Liver (tissue), 9 donors: ENCODE measurements around the gene NEMF. TPM values are rescaled to one million over a fixed set of nuclear protein-coding genes. Genes with fewer than 3 reads are reported as not detected.

ENCODE experiments used
- DNase-seq: peaks from one replicate; pipeline ENCODE4 v3.0.0-alpha.2; 2017; ENCODE audit warnings: low spot score
- H3K27ac ChIP-seq, 2 donors: one replicate each; pipeline ENCODE4 v1.7.0; 2013; ENCODE audit warnings: inconsistent platforms in 2 of 2, low read length in 2 of 2, control low read depth in 1 of 2, low read depth in 1 of 2, mild to moderate bottlenecking in 1 of 2
- H3K27me3 ChIP-seq, 4 donors: one replicate each; pipeline versions ENCODE4 v1.6.1 to v1.7.0; 2013; ENCODE audit warnings: low read length in 3 of 4, inconsistent platforms in 1 of 4, mild to moderate bottlenecking in 1 of 4, moderate library complexity in 1 of 4; ENCODE audit not compliant: control insufficient read depth in 4 of 4, insufficient read depth in 4 of 4
- H3K36me3 ChIP-seq, 4 donors: one replicate each; pipeline versions ENCODE4 v1.6.1 to v1.7.0; 2013; ENCODE audit warnings: low read length in 3 of 4, mild to moderate bottlenecking in 3 of 4, low read depth in 1 of 4, moderate library complexity in 1 of 4; ENCODE audit not compliant: control insufficient read depth in 4 of 4, insufficient read depth in 3 of 4
- H3K4me1 ChIP-seq, 4 donors: one replicate each; pipeline versions ENCODE4 v1.6.1 to v1.7.0; 2013; ENCODE audit warnings: low read length in 3 of 4, mild to moderate bottlenecking in 3 of 4, moderate library complexity in 1 of 4; ENCODE audit not compliant: control insufficient read depth in 4 of 4, insufficient read depth in 4 of 4
- H3K4me3 ChIP-seq, 3 donors: one replicate each; pipeline versions ENCODE4 v1.6.1 to v1.7.0; 2013; ENCODE audit warnings: low read length in 3 of 3, control low read depth in 1 of 3, low read depth in 1 of 3, mild to moderate bottlenecking in 1 of 3
- H3K9ac ChIP-seq, 2 donors: one replicate each; pipeline ENCODE4 v1.7.0; 2013; ENCODE audit warnings: low read length in 2 of 2, mild to moderate bottlenecking in 2 of 2, moderate library complexity in 2 of 2, control low read depth in 1 of 2, low read depth in 1 of 2
- H3K9me3 ChIP-seq, 4 donors: one replicate each; pipeline versions ENCODE4 v1.6.1 to v1.7.0; 2013; ENCODE audit warnings: low read length in 3 of 4; ENCODE audit not compliant: control insufficient read depth in 4 of 4
- EGR1 ChIP-seq, 2 donors: IDR thresholded peaks; 2 replicates each; pipeline ENCODE4 v1.6.1; 2016 to 2018; ENCODE audit warnings: antibody characterized with exemption in 2 of 2, low read depth in 2 of 2
- FOXA1 ChIP-seq: IDR thresholded peaks from 2 replicates; pipeline ENCODE4 v1.6.1; 2016; ENCODE audit warnings: antibody characterized with exemption
- GABPA ChIP-seq, 2 donors: IDR thresholded peaks in 1 of 2; conservative IDR thresholded peaks in 1 of 2; 2 replicates each; pipeline ENCODE4 v1.6.1; 2016; ENCODE audit warnings: antibody characterized with exemption in 2 of 2, mild to moderate bottlenecking in 1 of 2, moderate library complexity in 1 of 2
- HNF4A ChIP-seq, 2 donors: conservative IDR thresholded peaks; 2 replicates each; pipeline ENCODE4 v1.6.1; 2016; ENCODE audit warnings: antibody characterized with exemption in 2 of 2, mild to moderate bottlenecking in 2 of 2
- HNF4G ChIP-seq: IDR thresholded peaks from 2 replicates; pipeline ENCODE4 v1.6.1; 2016; ENCODE audit warnings: antibody characterized with exemption
- JUND ChIP-seq, 2 donors: IDR thresholded peaks; 2 replicates each; pipeline ENCODE4 v1.6.1; 2016; ENCODE audit warnings: antibody characterized with exemption in 2 of 2
- NR2F2 ChIP-seq: IDR thresholded peaks from 2 replicates; pipeline ENCODE4 v1.6.1; 2016; ENCODE audit warnings: antibody characterized with exemption
- RAD21 ChIP-seq, 2 donors: IDR thresholded peaks; 2 replicates each; pipeline ENCODE4 v1.6.1; 2016; ENCODE audit warnings: antibody characterized with exemption in 2 of 2, mild to moderate bottlenecking in 2 of 2
- RXRA ChIP-seq, 2 donors: IDR thresholded peaks; 2 replicates each; pipeline ENCODE4 v1.6.1; 2017 to 2018; ENCODE audit warnings: antibody characterized with exemption in 2 of 2, mild to moderate bottlenecking in 1 of 2
- SP1 ChIP-seq: IDR thresholded peaks from 2 replicates; pipeline ENCODE4 v1.6.1; 2018; ENCODE audit warnings: antibody characterized with exemption, mild to moderate bottlenecking
- TAF1 ChIP-seq: conservative IDR thresholded peaks from 2 replicates; pipeline ENCODE4 v1.6.1; 2016; ENCODE audit warnings: antibody characterized with exemption, mild to moderate bottlenecking
- YY1 ChIP-seq: IDR thresholded peaks from 2 replicates; pipeline ENCODE4 v1.6.1; 2016; ENCODE audit warnings: antibody characterized with exemption, mild to moderate bottlenecking
- WGBS: extraction: QIAGEN DNeasy Blood & Tissue Kit; methylation state at CpG from one replicate; pipeline ENCODE4 v1.1.7; 2013; 5-methylcytosine and 5-hydroxymethylcytosine counted together
- polyA plus RNA-seq, 2 donors: library from polyadenylated mRNA; stranded (reverse) in 1 of 2; unstranded in 1 of 2; fragments of 200-250 nt in 1 of 2; fragments of >200 nt in 1 of 2; fragmentation: Nextera tagmentation in 1 of 2; extraction: Ambion mirVana in 1 of 2; gene quantifications; one replicate each; pipeline versions ENCODE4 v1.2.1 to v1.2.3, GENCODE V29; 2013 to 2015
- total RNA-seq, 2 donors: library from RNA; depleted of rRNA; stranded (reverse); fragments of >200 nt; gene quantifications; one replicate each; pipeline ENCODE4 v1.2.3, GENCODE V29; 2014
- TF ChIP-seq, protein P1 (sequence below): IDR thresholded peaks from 2 replicates; pipeline ENCODE4 v1.6.1; 2016; ENCODE audit warnings: antibody characterized with exemption
- TF ChIP-seq, protein P2 (sequence below): IDR thresholded peaks from 2 replicates; pipeline ENCODE4 v1.6.1; 2016; ENCODE audit warnings: antibody characterized with exemption
- TF ChIP-seq, protein P3 (sequence below): IDR thresholded peaks from 2 replicates; pipeline ENCODE4 v1.6.1; 2016; ENCODE audit warnings: antibody characterized with exemption
- TF ChIP-seq, protein P4 (sequence below): fragments of 150-350 bp; IDR thresholded peaks from 2 replicates; pipeline ENCODE4 v1.5.1; 2017; ENCODE audit warnings: improper control_type of control experiment, low read depth, low read length; ENCODE audit not compliant: missing input control
- donor health status: healthy.
- donor health status: healthy.
- donor health status: healthy.
- donor health status: healthy.
- donor health status: healthy.

Gene NEMF
- total and polyA plus RNA-seq, 4 donors, result 7.9 to 37.2 (median 31.1) TPM

DNA sequence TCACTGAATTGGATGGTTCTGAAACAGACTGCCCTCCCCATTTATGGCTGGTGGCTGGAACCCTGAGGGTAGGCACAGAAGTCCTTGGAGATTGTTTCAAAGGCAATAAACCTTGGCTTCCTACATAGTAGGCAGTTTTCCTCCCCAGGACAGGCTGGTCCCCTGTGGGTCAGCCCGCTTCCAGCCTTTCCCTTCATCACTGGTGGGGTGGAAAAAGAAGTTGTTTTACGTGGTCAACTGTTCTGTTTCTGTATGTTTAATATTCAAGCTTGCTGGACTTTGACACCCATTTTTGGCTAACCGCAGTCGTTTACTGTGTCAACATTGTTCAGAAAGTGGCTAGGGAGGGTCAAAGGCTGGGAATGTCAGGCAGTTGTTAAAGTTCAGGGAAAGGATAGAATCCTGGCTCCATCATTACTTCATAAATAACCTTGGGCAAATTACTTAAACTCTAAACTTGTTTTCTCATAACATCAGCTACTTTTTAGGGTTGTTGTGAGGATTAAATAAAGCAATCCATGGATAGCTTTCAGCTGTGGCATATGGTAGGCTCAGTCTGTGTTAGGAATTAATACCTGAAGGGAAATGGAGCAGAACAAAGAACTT, 82.3 kb downstream of the NEMF start (continued):
- TF ChIP-seq, protein P1, sequence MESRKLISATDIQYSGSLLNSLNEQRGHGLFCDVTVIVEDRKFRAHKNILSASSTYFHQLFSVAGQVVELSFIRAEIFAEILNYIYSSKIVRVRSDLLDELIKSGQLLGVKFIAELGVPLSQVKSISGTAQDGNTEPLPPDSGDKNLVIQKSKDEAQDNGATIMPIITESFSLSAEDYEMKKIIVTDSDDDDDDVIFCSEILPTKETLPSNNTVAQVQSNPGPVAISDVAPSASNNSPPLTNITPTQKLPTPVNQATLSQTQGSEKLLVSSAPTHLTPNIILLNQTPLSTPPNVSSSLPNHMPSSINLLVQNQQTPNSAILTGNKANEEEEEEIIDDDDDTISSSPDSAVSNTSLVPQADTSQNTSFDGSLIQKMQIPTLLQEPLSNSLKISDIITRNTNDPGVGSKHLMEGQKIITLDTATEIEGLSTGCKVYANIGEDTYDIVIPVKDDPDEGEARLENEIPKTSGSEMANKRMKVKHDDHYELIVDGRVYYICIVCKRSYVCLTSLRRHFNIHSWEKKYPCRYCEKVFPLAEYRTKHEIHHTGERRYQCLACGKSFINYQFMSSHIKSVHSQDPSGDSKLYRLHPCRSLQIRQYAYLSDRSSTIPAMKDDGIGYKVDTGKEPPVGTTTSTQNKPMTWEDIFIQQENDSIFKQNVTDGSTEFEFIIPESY, result peak; percentile 84
- TF ChIP-seq FOXA1, result peak; percentile 94
- peak; percentile 48 to 49 for TF ChIP-seq RAD21 (IDR thresholded peaks at IDR 0.05)
- TF ChIP-seq GABPA (IDR thresholded peaks at IDR 0.05 in 1 of 2, conservative IDR thresholded peaks at IDR 0.05 in 1 of 2), result peak in 1 of 2 donors; percentile 55
- TF ChIP-seq HNF4A (conservative IDR thresholded peaks at IDR 0.05), result peak; percentile 98
- TF ChIP-seq, protein P2, sequence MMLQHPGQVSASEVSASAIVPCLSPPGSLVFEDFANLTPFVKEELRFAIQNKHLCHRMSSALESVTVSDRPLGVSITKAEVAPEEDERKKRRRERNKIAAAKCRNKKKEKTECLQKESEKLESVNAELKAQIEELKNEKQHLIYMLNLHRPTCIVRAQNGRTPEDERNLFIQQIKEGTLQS, result peak; percentile 43
- peak; percentile 91 for TF ChIP-seq NR2F2

DNA sequence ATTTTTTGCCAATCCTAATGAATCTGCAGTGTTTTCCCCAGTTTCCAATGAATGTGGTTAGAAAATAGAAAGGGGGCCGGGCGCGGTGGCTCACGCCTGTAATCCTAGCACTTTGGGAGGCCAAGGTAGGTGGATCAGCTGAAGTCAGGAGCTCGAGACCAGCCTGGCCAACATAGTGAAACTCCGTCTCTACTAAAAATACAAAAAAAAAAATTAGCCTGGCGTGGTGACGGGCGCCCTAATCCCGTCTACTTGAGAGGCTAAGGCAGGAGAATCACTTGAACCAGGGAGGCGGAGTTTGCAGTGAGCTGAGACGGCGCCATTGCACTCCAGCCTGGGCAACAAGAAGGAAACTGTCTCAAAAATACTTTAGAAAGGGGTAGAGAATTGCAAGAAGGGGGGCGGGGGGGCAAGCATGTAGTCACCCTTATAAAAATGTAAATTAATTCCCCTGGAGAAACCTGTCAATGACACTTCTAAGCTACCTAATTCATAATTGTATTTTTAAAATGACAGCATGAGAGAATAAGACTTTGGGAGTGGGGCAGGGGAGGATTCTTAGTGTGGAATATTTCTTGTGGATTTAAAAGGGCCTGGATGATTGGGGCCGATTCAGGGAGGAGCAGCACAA, 82.9 kb downstream of the NEMF start:
- peaks cover 4 to 43% (median 20%) of the 10 kb centered on the region in 4 donors for H3K4me1 ChIP-seq
- peak overlapping the region; percentile 98 to 99 for H3K27ac ChIP-seq
- H3K4me3 ChIP-seq, result peak overlapping the region; percentile 89 to 95 (median 95)
- DNase-seq, result no peak
- WGBS, result 30% methylated on average over 15 of the region's 15 CpGs
- TF ChIP-seq JUND (IDR thresholded peaks at IDR 0.05) (no peak), NR2F2 (no peak), SP1 (no peak), YY1 (peak; percentile 61)
- H3K9ac ChIP-seq, result peak overlapping the region; percentile 98 to 99
- H3K27me3 ChIP-seq, result no peaks in the 10 kb centered on the region
- no peaks in the 10 kb centered on the region for H3K9me3 ChIP-seq
- H3K36me3 ChIP-seq, result peaks cover 1 to 9% (median 4%) of the 10 kb centered on the region in 4 donors

DNA sequence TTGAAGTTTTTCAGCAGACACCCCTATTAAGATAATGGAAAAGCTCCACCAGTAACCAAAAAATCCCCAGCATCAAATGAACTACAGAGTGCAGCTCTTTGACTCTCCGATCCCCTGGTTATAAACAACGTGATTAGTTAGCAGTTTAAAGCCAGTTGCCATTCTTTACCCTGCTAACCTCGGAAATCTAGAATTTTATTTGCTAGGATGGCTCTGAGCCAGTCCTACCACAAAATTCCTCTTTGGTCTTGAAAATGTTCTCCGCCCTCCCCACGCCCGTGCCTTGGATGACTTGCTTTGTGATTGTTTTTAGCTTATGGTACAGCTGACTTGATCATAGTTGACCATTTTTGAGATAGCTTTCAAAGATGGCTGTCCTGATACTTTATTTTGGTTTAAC, 83.4 kb downstream of the NEMF start:
- TF ChIP-seq JUND (IDR thresholded peaks at IDR 0.05) (peak in 1 of 2 donors; percentile 18), HNF4G (no peak)
- Histone ChIP-seq H3K4me1 (peaks cover 4 to 42% (median 20%) of the 10 kb centered on the region in 4 donors), H3K27me3 (no peaks in the 10 kb centered on the region), H3K4me3 (peak overlapping the region; percentile 89 to 95 (median 95)), H3K36me3 (peaks cover 0 to 3% (median 1%) of the 10 kb centered on the region in 4 donors), H3K27ac (peak overlapping the region; percentile 98 to 99), H3K9ac (peak overlapping the region; percentile 98 to 99), H3K9me3 (no peaks in the 10 kb centered on the region)
- WGBS, result 8% methylated on average over 6 of the region's 6 CpGs
- peak; percentile 36 for DNase-seq

DNA sequence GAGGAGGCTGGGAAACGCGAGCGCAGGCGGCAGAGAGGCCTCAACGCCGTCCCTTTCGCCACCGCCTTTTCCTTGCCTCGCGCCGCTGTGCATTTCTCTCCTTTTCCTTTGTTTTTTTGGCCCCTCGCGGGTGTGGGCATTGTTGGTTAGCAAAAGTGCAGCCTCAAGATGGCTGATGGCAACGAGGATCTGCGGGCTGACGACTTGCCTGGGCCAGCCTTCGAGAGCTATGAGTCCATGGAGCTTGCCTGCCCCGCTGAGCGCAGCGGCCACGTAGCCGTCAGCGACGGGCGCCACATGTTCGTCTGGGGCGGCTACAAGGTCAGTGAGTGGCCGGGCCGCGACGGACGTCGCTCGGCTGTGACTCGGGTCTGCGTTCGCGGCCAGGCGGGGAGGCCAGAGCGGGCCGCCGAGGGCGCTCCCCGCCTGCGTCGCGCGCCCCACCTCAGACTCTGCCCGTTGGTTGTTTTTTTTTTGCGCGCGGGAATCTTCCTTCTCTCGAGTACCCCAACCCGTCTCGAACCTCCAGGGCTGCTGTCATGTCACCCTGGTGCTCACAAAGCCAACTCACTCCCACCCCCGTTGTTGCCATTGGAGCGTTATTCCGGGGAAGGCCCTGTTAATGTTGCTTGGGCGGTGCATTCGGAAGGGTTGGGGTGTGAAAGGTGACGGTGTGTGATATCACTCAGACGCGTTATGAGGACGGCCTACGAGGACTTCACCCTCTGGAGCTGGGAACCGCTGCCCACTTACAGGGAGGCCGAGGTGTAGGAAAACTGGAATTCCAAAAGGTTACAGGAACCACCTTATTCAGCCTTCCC, 84.1 kb downstream of the NEMF start:
- peak overlapping the region; percentile 98 to 99 for H3K27ac ChIP-seq
- H3K9me3 ChIP-seq, result no peaks in the 10 kb centered on the region
- no peaks in the 10 kb centered on the region for H3K27me3 ChIP-seq
- peaks cover 4 to 37% (median 19%) of the 10 kb centered on the region in 4 donors for H3K4me1 ChIP-seq
- peak overlapping the region; percentile 89 to 95 (median 95) for H3K4me3 ChIP-seq
- peaks cover 0 to under 1% (median 0%) of the 10 kb centered on the region in 4 donors for H3K36me3 ChIP-seq
- under 1% methylated on average over 67 of the region's 67 CpGs for WGBS
- peak; percentile 80 for DNase-seq
- peak overlapping the region; percentile 98 to 99 for H3K9ac ChIP-seq
- TF ChIP-seq TAF1 (peak; percentile 81), RXRA (IDR thresholded peaks at IDR 0.05) (peak in 1 of 2 donors; percentile 36), YY1 (no peak), JUND (IDR thresholded peaks at IDR 0.05) (no peak), EGR1 (IDR thresholded peaks at IDR 0.05; ENCODE audit: low read depth in 2 of 2) (peak in 1 of 2 donors; percentile 13), HNF4A (conservative IDR thresholded peaks at IDR 0.05) (peak; percentile 46 to 67), RAD21 (IDR thresholded peaks at IDR 0.05) (no peak), NR2F2 (no peak), HNF4G (peak; percentile 41), GABPA (IDR thresholded peaks at IDR 0.05 in 1 of 2, conservative IDR thresholded peaks at IDR 0.05 in 1 of 2) (no peak)
- TF ChIP-seq, protein P3, sequence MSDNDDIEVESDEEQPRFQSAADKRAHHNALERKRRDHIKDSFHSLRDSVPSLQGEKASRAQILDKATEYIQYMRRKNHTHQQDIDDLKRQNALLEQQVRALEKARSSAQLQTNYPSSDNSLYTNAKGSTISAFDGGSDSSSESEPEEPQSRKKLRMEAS, result no peak
- TF ChIP-seq, protein P4, sequence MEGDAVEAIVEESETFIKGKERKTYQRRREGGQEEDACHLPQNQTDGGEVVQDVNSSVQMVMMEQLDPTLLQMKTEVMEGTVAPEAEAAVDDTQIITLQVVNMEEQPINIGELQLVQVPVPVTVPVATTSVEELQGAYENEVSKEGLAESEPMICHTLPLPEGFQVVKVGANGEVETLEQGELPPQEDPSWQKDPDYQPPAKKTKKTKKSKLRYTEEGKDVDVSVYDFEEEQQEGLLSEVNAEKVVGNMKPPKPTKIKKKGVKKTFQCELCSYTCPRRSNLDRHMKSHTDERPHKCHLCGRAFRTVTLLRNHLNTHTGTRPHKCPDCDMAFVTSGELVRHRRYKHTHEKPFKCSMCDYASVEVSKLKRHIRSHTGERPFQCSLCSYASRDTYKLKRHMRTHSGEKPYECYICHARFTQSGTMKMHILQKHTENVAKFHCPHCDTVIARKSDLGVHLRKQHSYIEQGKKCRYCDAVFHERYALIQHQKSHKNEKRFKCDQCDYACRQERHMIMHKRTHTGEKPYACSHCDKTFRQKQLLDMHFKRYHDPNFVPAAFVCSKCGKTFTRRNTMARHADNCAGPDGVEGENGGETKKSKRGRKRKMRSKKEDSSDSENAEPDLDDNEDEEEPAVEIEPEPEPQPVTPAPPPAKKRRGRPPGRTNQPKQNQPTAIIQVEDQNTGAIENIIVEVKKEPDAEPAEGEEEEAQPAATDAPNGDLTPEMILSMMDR, result no peak
- TF ChIP-seq, protein P1, result no peak
